GM21619 (cell line): ENCODE results near the gene CEMIP2.
"Not testable (repeated sequence)": the region's sequence is repeated elsewhere in the genome, so short reads cannot be mapped to it uniquely, and the experiment has no call there.

Source experiments
- ATAC-seq: cut with Tn5 transposase; IDR thresholded peaks from one replicate; pipeline ENCODE4 v1.9.1; 2021; ENCODE audit not compliant: unreplicated experiment

CEMIP2 gene

DNA sequence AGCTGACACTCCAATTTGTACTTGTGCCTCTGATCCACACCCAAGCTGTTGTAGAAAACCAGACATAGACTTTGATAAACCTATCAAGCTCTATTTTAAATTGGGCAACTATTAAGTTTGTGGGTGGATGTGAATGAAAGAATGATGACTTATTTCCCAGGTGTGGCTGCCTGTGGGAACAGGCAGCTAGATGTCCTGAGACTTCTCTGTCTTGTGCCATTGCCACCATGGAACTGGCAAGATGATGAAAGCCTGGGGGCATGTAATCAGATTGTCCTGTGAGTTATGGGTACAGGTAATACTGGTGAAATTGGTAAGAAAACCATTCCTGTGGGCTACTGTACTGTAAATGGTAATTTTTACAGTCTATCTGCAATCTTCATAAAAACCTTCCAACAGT, 57.5 kb downstream of the CEMIP2 start:
- ATAC-seq: no peak

DNA sequence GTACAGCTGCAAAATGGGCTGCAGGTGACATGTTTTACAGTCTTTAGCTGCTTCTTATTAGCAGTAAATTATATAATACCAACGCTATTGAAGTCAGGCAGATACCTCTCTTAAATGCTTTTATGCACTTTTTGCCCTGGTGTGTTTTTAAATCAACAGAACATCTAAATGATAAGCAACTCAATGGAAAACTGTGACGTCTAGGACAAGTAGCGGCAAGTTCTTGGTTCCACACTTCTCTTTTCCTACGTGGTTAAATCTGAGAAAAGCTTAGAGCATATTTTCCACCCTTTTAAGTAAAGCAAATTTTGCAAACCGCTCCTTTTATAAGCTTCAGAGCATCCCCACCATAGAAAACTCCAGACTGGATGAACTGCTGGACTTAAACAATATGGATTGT, 58.1 kb downstream of the CEMIP2 start:
- no peak for ATAC-seq

DNA sequence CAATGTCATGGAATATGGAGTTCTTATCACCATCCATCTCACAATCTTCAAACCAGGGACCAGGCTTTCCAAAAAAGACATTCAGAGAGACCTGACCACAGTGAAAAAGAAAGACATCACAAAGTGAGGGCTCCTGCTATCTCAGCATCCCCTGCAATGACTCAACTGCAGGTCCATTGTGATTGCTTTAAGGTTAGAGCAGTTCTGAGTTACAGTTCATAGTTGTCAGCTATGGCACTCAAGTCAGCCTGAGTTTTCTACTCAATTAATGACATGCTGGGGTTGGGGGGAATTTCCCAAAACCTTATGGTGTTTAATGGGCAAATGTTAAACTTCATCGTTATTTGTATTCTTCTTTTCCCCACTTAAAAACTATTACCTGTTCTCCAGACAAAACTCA, 58.9 kb downstream of the CEMIP2 start:
- ATAC-seq: no peak

DNA sequence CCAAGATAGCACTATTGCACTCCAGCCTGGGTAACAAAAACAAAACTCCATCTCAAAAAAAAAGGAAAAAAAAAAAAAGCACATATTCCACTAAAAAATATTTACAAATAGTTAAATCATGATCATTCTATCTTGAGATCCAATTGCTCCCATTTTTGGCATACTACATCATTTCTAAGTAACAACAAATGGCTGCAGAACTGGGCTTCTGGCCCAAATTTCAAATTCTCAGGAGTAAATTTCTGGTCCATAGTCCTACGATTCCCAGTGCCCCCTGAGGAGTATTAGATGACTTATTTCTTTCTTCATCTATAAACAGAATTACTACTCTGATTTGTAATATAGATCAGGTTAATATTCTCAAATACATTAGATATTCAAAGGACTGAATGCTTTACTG, 62.1 kb downstream of the CEMIP2 start:
- no peak for ATAC-seq

DNA sequence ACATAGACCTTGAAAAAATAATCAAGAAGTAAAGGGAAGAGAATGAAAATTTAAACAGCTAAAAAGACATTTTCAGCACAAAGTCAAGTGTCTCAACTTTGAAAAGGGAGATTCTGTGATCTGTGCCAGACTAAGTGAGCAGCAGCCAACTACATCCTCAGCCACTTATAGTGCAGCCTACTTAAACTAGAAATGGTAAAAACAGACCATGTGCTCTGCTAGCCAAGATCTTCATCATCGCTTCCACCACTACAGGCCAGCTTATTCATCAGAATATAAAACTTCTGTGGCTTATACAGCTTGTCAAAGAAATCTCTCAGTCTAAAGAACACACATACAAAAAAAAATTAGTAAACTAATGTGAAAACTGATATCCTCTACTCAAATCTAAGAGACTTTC, 63.5 kb downstream of the CEMIP2 start:
- no peak for ATAC-seq

DNA sequence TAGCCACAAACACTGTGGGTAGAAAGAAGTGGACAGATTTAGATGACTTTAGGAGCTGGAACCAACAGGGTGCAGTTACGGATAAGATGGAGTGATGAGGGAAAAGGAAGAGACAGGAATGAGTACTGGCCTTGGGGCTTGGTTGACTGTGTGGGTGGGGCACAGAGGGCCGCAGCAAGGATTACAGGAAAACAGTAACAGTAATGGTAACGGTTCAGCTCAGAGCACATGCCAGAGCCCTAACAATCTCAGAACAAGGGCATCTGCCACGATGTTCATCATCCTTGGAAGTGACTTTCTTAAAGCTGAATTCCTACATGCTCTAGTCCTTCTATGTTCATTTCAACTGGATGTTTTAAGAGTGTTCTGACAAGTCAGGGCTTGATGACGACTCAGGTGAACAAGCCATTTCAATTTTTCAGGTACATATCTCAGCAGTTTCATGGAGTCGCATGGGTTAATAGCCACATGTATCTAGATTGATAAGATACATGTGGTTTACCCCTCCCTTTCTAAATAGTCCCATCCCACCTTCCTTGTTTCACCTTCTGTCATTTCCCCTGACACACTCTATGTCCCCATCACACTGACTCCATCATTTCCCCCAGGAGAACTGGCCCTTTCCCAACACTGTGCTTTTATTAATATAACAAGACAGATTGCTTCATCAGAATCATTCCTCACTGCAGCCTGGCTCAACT, 65.0 kb downstream of the CEMIP2 start:
- no peak for ATAC-seq

DNA sequence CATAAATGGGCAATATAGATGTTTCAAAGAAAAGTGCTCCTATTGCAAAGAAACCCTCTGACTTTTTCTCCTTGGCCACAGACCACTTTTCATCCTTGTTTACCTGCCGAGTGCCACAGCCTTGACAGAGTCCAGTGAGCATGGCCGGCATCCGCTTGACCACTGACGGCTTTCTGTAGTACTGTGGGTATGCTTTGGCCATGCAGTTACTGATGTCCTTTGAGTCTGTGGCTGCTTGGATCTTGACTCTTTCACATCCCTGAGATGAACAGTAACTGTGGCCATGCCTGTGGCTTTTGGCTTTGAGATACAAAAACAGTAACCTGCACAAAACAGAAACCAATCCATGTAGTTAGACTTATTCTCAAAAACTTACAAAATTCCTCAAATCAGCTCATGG, 70.4 kb downstream of the CEMIP2 start:
- ATAC-seq: no peak

DNA sequence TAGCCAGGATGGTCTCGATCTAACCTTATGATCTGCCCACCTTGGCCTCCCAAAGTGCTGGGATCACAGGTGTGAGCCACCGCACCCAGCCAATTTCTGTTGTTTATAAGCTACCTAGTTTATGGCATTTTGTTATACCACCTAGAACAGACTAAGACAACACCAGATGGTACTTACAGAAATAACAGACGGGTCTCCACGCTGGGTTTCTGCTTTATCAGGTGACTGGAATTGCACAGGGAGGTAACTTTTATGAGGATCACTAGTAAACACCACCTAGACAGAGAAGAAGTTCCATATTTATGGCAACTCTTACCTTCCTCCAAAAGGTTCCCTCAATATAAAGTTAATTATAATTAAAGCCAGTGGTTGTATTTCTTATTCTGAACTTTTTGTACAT, 74.0 kb downstream of the CEMIP2 start:
- no peak for ATAC-seq

DNA sequence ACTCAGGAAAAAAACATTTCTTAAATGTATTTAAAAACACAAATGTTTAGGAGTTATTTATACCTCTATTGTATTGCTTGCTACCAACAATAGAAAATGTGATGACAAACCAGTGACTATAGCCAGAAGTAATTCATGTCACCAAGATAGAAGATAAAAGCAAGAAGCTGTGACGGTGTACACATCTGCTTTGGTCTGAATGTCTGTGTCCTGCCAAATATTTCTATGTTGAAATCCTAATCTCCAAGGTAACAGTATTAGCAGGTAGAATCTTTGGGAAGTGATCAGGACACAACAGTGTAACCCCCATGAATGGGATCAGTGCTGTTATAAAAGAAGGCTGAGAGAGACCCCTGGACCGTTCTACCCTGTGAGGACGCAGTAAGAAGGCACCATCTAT, 74.7 kb downstream of the CEMIP2 start:
- ATAC-seq: no peak

DNA sequence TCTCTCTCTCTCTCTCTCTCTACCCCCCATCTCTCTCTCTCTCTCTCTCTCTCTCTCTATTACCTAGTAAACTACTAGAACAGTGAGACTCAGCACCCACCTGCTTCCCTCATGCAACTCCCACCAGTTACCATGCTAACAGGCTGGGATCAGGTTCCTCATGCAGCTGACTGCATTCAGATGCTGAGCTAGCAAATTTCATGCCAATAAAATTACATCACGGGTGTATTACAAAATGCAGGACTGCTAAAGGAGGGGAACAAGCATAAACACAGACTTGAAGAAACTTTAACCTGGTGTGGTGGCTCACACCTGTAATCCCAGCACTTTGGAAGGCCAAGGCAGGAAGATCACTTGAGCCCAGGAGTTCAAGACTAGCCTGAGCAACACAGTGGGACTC, 76.0 kb downstream of the CEMIP2 start:
- ATAC-seq: no peak

DNA sequence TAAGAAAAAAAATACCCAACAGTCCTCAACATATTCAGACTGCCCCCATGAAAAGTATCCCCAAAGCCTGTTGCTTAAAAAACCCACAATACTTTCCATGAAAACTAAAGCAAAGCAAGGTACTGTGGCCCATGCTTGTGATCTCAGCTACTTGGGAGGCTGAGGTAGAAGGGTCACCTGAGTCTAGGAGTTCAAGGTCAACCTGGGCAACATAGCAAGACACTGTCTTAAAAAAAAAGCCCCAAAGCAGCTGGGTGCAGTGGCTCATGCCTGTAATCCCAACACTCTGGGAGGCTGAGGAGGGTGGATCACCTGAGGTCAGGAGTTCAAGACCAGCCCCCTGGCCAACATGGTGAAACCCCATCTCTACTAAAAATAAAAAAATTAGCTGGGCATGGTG, 76.7 kb downstream of the CEMIP2 start:
- ATAC-seq: not testable (repeated sequence)

DNA sequence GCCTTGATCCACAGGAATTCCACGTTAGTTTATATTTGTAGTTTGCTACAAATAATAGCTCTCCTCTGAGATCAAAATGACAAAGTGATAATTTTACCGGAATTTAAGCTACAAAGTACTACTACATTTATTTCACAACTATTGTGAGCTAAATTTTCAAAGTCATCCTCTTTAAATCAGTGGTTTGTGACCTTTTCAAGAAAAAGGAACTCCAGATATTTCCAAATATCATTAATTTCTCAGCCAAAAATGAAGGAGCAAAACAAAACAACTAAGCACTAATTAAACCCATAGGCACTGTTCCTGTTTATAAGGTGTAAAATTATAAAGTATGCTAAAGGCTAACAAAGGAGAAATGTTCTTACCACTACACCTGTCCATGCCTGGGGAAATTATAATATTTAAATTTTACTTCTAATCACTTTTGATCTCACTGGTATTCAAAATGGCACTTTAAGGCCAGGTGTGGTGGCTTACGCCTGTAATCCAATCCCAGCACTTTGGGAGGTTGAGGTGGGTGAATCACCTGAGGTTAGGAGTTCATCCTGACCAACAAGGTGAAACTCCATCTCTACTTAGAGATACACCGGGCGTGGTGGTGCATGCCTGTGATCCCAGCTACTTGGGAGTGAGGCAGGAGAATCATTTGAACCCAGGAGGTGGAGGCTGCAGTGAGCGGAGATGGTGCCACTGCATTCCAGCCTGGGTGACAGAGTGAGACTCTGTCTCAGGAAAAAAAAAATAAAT, 77.5 kb downstream of the CEMIP2 start:
- no peak for ATAC-seq

DNA sequence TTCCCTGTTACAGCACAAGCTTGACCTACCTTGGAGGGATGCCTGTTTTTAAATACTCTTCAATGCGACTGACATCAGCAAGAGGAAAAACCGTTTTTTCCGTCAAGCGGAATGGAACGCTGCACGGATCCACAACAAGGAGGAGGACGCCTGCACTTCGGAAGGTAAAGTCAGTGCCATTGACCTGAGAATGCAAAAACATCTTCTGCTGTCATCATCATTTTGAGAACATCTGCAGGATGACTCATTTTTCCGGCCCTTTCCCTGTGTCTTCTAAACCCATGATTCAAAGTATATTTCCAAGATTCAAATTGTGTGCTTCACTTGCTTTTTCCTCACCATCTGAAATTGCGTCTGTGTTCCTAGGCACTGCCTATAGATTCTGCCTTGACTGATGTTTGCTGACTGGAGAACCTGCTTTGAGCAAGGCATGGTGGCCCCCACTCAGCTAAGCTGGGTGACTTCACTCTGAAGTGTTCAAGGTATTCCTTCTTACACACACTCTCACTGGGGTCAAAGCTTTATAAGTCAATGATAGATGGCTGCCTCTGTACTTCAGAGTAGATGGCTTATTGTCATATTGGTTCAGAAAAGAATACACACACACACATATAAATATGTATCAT, 78.1 kb downstream of the CEMIP2 start:
- ATAC-seq: no peak

DNA sequence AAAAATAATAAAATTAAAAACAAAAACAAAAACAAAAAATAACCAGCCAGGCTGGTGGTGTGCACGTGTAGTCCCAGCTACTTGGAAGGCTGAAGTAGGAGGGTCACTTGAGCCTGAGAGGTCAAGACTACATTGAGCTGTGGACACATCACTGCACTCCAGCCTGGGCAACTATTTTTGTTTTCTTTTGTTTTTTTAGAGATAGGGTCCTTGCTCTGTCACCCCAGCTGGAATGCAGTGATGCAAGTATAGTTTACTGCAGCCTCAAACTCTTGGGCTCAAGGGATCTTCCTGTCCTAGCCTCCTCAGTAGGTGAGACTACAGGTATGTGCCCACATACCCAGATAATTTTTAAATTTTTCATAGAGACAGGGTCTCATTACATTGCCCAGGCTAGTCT, 80.6 kb downstream of the CEMIP2 start:
- ATAC-seq: no peak

DNA sequence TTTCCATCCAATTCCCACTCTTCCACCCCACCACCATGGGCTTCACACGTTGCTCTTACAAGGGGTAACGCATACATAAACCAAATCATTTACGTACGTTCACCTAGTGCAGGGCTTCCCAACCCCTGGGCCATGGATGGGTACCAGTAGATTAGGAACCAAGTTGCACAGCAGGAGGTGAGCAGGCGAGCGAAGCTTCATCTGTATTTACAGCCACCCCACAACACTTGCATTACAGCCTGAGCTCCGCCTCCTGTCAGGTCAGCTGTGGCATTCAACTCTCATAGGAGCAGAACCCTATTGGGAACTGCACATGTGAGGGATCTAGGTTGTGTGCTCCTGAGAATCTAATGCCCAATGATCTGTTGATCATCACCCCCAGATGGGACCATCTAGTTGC, 82.3 kb downstream of the CEMIP2 start:
- ATAC-seq: no peak

DNA sequence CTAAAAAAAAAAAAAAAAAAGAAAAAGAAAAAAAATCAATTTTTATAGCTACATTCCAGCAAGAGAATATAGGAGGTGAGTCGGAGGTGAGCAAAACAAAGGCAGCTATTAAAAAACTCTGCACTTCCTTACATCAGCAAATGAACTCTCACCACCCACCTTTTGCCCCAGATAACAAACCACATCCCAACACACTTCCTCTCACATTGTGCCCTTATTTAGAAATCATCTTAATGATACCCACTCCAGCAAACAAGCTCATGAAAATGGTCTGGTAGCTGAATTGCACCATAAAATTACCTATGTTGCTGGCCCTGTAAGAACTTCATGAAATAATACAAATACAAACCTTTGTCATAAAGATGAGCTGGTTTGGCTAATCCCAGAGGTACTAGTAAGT, 82.9 kb downstream of the CEMIP2 start:
- no peak for ATAC-seq

DNA sequence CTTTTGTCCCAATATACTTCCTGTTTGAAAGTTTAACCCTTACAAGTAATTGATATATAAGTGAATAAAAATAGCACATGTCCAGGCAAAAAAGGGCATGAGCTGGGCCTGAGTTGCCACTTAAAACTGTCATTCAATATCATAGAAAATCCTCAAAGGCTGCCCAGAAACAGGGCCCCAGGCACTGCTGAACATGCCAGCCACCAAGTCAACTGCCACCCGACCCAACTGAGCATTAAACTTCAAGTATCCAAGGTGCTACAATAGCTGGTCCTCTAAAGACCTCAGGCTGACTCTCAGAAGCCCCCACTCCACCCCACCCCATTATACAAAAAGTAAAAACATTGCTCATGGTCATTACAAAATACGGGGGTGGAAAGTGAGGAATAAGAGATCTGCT, 83.7 kb downstream of the CEMIP2 start:
- no peak for ATAC-seq

DNA sequence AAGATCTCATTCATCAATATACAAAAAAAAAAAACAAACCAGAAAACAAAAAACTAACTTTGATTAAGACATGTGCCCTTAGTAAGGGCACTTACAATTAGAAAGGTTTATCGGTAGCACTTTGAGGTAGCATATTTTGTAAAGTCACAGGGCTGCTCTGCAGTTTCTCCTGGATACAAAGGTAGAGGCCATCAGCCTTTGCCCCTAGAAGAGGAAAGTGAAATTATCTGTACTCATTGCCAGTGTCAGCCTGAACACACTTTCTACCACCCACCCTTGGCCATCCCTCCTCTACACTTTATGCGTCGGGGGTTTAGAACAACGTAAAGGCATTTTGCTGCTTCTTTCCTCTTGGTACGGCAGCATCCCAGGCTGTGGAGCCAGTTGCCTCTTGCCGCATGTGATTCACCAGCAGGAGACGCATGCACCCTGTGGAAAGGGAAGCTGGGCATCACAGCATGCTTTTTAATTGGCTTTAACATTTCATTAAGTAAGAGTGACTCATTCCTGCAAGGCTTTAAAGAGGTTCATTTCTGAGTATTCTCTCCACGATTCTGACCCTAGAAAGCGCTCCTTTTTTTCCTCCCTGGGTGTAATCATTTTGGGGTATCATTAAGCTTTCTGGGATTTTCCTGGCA, 84.6 kb downstream of the CEMIP2 start:
- no peak for ATAC-seq

DNA sequence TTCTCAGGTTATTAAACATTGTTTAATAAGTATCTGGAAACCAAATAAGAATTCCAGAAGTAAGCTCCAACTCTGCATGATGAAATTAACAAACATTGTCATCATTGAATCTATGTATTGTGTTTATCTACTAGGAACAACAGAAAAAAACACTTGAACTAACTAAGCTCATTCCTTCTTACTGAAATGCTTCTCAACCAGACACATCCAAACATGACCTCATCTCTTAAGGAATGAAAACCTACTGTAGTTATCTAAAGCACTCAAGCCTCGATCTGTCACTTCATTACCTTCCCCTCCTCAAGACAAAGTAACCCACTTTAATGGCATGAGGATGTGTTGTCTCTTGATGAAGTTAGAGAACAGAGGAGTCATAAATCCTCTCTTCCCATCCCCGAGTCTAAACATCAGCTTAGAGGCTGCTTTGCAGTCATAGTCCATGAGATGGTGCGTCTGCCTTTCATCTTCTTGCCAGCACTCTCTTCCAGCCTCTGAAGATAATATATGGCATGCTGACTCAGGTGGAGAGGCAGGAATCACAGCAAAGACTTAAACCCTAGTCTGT, 86.5 kb downstream of the CEMIP2 start:
- ATAC-seq: no peak

DNA sequence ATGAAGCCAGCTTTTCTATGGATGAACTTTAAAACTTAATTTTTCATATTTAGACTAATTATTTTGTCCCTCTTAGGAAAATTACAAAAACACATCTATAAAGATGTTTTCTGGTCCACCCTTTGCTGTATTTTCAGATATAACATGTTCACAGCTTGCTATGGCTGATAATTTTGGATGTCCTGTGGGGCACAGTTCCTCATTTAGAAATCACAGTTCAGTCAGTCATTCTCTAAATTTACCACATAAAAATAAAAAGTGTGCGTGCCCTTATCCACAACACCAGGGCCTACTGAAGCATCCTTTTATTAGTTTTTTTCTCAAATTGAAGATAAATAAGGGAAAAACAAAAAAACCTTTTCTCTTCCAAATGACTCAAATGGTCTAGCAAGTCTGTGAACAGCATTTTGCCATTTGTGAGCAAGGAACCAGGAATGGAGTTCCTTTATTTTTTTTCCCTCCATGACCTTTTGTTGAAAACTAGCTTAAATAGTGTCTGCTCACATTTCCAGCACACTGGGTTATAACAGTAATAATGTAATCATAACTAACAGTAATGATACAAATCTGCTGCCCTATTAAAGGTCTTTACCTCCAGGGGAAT, 87.1 kb downstream of the CEMIP2 start:
- no peak for ATAC-seq
